22Rv1 (cell line): ENCODE measurements around the gene RIC3.

Source experiments
- ZFX ChIP-seq: fragments of 450-650 bp; IDR thresholded peaks from 2 replicates; pipeline ENCODE4 v1.6.1; 2017; ENCODE audit warnings: antibody characterized with exemption, borderline replicate concordance
- TF ChIP-seq, protein P1 (sequence below): fragments of 450-650 bp; IDR thresholded peaks from 2 replicates; pipeline ENCODE4 v1.5.1; 2017; ENCODE audit warnings: mild to moderate bottlenecking

DNA sequence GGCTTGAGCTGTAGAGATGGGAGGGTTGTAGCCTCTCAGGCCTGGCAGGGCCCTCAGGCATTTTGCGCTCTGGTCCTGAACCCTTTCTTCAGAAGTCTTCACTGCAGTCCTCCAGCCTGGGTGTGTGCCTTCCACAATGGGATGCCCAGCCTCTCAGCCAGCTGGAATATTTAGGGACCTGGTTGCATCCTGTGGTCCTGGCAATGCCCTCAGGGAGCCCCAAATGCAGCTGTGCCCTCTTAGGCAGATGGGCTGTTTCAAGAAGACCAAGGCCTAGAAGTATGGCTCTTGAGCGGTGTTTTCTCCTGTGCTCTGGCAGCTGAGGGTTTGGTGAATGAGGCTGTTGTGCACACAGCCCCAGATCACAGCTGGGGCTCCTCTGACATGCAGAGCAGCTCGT lies 81.1 kb downstream of the RIC3 start:
- TF ChIP-seq, protein P1, sequence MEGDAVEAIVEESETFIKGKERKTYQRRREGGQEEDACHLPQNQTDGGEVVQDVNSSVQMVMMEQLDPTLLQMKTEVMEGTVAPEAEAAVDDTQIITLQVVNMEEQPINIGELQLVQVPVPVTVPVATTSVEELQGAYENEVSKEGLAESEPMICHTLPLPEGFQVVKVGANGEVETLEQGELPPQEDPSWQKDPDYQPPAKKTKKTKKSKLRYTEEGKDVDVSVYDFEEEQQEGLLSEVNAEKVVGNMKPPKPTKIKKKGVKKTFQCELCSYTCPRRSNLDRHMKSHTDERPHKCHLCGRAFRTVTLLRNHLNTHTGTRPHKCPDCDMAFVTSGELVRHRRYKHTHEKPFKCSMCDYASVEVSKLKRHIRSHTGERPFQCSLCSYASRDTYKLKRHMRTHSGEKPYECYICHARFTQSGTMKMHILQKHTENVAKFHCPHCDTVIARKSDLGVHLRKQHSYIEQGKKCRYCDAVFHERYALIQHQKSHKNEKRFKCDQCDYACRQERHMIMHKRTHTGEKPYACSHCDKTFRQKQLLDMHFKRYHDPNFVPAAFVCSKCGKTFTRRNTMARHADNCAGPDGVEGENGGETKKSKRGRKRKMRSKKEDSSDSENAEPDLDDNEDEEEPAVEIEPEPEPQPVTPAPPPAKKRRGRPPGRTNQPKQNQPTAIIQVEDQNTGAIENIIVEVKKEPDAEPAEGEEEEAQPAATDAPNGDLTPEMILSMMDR, result no peak
- TF ChIP-seq ZFX, result no peak
